Measurements from ENCODE around the gene FAM124A.

FAM124A gene

DNA sequence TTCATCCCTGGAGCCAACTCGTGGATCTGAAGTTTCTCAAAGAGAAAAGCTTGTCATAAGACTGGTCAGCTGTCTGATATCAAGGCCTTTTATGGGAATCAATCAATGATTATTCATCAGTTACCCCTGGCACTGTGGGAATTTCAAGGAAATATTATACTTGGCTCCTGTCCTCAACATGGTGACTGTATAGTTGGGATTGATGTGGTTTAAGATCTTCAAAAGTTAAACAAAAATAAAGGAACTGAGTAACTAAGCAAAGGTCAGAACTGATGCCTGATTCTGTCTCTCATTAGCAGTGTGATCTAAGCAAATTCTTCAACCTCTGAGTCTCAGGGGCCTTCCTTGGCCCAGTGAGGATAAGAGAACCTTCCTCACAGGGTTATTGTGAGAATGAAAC, 95.1 kb downstream of the FAM124A start:
- DNase-seq, result no peak

DNA sequence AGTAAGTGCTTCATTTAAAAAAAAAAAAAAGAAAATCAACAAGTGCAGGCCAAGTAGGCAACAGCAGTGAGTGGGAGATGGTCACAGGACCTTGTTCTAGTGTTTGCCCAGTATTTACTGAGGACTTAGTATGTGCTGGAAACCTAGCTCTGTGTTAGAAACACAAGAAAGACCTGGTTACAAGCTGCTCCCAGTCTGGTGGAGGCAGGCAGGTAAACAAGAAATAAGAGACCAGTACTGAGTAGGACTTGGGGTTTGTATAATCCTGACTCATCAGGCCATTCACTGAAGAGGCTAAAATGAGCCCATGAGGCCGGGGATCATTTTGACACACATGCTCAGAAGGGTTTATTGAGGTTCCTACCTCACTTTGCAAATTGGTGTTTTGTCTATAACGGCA, 95.8 kb downstream of the FAM124A start:
- DNase-seq, result no peak

DNA sequence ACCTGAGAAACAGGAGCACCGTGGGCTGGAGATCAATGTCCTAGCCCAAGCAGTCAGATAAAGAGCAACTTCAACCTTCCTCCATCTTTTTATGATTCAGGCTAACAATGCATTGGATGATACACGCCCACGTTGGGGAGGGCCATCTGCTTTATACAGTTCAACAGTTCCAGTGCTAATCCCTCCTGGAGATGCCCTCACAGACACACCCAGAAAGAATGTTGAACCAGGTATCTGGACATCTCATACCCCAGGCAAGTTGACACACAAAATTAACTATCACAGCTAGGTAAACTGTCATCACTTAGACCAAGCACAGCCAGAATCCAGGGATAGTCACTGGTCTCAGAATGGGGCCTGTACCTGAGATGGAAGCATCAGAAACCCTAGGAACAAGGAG, 96.7 kb downstream of the FAM124A start:
- no peak for DNase-seq

DNA sequence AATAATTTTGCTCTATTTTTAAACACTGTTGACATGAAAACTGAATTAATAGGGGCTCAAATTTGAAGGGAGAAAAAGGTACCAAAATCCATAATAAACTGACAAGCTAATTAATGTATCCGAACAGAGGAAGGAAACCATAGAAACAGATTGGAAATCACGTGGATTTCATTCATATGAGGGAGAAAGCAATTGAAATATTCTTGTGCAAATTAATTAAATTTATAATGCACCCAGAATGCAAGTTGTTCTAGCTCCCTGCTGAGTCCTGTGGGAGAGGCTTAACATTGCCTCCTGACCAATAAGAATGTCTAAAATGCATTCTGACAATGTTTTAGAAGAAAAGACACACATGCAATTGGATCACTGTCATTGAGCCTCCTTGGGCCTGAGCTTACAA, 99.6 kb downstream of the FAM124A start:
- no peak for DNase-seq

DNA sequence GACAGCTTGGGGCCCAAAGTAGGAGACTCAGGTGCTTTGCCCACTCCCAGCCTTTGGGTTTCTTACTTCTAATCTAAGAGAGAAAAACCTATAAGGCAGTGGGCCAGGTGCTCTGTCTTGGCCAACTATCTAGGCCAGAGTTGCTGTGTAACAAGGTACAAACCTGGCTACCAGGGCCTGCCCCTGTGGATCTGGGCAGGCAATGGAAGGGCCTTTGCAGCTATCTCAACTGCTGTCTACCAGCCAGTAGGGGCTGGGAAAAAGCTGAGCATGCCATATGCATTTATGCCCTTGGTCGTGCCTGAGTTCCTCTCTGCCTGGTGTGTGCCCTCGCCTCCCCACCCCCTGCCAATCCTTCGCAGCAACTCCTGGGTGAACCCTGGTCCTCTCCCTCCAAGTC, 100.6 kb downstream of the FAM124A start:
- no peak for DNase-seq

DNA sequence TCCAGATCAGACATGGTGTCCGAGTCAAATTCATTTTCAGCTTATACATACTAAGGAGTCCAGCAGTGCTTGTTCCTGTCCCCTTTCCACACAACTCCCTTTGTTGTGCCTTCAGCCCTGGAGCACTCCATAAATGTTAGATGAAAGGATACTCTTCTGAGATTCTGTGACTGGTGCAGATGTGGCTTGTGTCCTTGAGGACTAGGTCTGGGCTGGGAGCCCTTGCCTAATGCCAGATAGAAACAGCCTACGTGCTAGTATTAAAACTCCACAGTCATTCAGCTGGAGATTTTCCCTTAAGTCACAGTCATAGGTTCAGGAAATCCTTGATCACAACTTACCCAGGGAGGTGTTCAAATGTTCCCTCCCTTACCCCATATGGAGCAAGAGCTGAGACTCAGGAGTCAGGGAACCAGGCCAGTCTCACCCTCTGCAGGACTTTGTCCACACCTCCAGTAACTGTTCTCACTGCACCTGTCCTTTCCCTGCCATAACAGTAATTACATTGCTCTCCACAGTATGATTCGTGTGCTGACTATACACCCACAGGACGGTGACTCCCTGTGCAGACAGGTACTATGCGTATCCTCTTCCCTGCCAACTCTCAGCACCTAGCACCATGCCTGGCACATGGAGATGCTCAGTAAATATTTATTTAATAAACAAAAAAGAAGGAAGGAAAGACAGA, 101.8 kb downstream of the FAM124A start:
- DNase-seq, result no peak

DNA sequence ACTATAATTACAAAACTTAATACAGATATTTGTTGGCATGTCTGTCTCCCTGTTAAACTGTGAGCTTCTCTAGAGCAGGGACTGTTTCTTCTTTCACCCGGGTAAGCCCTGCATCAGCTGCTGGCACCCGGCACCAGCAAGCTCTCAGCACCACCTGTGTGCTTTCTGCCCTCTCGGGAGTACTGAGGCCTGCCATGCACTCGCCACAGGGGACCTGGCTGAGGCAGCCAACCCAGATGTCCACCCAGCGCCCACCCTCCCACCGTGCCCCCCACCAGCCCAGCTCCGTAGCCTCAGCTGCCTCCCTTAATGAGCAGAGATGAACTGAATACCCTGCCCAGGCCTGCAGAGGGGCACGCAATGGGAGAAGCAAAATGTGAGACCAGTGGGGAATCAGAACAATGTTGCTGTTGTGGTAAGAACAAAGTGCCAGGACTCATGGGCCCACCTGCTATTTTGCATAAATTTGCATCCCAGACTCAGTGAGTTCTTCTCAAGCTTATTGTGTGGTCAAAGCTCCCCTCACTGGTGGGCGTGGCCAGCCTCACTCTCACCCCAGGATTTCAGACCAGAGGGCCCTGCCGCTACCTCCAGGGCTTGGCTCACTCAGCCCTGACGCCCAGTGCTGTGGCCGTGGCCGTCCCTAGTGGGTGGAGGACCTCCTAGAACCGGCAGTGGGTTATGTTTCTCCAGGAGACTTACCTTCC, 102.7 kb downstream of the FAM124A start:
- no peak for DNase-seq

DNA sequence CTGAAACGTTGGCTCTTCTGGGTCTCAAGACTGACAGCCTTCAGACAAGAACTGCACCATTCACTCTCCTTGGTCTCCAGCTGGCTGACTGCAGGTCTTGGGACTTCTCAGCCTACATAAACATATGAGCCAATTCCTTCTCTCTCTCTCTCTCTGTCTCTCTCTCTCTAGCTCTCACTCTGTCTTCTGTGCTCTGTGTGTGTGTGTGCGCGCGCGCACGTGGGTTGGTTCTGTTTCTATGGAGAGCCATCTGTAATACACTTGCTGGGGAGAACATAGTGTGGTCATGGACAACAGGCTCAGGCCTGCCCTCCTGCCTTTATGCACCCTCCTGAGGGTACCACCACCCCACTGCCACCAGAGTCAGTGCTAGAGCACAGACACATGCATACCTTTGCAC, 103.6 kb downstream of the FAM124A start:
- no peak for DNase-seq

DNA sequence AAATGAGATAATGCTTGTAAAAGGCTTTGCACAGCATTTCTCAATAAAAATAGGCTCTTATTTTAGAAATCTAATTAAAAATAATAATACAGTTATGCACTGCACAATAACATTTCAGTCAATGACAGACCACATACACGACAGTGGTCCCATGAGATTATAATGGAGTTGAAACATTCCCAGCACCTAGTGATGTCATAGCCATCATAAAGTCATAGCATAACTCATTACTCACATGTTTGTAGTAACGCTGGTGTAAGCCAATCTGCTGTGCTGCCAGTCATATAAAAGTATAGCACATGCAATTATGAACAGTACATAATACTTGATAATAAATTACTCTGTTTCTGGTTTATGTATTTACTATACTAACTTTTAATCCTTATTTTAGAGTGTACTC, 104.6 kb downstream of the FAM124A start:
- DNase-seq, result no peak

DNA sequence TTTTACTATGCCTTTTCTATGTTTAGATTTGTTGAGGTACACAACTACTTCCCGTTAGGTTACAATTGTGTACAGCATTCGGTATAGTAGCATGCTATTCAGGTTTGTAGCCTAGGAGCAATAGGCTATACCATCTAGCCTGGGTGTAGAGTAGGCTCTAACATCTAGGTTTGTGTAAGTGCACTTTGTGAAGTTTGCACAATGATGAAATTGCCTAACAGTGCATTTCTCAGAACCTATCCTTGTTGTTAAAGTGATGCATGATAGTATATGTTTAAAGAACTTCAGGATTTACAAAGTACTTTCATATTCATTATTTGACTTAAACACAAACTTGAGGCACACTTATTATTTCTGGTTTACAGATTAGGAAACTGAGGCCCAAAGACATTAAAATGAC, 105.8 kb downstream of the FAM124A start:
- DNase-seq, result no peak

DNA sequence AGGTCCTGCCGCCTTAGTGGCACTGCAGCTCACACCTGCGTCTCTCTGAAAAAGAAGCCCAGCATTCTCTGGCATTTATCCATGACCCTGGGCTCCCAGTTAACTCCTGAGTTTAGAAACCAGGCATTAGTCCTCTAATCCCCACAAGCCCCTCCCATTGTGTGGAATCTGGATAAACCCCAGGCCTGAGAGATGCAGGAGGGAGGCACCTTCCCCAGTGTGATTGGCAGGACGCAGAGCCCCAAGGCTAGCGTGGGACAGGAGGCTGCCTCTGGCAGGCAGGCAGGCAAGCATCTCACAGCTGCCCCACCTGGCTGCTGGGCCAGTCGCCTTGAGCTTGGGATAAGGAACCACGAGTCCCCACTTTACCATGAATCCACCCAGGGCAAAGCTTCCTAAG, 106.3 kb downstream of the FAM124A start:
- DNase-seq, result no peak

DNA sequence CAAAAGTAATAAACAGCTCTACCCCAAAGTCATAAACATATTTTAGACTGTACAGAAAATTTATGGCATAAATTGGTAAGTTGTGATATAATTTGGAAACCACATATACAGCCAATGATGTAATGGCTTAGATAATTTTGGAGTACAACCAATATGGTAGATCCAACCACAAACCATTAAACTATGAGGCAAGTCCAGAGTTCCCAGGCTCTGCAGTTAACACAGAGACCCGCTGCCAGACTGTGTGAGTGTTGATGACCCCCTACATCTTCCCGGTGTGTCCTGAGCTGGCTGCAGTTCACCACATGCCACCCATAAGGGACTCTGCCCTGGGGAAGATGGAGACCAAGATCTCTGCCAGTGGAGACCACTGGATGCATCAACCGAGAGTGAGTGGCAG, 107.4 kb downstream of the FAM124A start:
- DNase-seq, result no peak

DNA sequence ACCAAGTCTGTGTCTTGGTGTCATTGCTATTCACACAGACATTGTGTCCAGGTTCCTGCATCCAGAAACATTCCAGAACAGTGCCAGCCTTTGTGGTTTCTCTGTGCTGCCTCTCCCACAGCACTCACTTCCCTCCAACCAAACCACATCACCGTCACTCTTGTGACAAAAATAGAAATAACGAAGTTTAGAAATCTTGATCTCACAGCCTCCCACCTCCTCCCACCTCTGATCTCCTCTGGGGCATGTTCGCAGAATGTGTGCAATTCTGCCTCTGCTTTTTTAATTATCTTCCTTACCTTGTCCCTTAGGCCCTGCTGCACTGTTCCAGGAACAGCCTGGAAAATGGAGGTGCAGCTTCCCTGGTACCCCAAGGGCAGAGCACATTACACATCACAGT, 108.6 kb downstream of the FAM124A start:
- DNase-seq, result no peak

DNA sequence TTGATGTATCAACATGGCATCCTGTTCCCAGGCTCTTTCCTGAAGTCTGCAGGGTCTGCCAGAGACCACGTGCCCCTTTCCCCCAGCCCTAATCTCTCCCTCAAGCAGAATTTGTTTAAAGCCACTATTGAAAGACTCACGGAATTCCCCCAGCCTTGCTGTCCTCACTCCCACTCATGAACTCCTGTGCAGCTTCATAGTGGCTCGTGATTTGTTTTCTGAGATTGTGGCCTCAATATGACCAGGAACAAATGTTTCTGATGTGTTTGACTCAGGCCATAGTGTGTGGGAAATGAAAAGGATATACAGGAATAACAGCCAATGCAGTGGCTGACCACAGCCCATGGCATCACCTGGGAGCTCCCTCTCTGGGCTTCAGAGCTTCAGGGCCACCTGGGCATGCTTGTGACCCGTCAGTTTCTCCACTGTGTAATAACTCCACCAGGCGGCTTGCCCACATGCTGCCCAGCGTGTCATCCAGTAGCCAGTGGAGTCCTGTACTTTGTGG, 109.2 kb downstream of the FAM124A start:
- DNase-seq, result no peak

DNA sequence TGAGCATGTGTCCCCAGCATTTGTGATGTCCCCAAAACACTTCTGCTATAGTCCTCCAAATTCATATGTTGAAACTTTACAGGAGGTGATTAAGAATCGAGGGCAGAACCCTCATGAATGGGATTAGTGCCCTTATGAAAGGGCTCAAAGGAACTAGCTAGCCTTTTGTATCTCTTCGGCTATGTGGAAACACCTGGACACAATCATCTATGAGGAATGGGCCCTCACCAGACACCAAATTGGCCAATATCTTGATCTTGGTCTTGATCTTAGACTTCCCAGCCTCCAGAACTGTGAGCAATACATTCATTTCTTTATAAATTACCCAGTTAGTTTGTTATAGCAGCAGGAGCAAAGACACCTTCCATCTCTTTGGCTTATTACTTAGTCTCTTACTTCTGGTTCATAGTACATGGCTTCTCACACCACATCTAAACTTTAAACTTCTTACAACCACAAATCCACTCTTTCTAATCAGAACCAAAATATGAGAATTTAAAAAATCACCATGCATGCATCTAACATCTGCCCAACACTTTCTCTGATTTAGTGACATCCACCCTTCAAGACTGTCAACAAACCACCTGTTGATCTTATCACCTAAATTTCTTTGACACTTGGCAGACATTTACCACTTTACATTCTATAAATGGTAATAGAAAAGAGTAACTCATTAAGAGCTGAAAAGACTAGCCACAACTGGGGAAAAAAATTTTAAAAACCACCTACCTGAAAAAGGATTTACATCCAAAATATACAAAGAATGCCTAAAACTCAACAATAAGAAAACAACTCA, 110.6 kb downstream of the FAM124A start:
- DNase-seq, result no peak

DNA sequence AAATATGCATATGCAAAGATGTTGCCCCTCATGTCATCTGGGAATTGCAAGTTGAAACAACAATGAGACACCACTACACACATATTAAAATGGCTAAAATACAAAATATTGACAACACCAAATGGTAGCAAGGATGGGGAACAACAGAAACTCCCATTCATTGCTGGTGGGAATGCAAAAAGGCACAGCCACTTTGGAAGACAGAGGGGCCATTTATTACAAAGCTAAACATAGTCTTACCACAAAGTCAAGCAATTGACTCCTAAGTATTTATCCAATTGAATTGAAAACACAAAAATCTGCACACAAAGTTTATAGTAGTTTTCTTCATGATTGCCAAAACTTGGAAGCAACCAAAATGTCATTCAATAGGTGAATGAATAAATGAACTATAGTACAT, 111.2 kb downstream of the FAM124A start:
- DNase-seq, result no peak

DNA sequence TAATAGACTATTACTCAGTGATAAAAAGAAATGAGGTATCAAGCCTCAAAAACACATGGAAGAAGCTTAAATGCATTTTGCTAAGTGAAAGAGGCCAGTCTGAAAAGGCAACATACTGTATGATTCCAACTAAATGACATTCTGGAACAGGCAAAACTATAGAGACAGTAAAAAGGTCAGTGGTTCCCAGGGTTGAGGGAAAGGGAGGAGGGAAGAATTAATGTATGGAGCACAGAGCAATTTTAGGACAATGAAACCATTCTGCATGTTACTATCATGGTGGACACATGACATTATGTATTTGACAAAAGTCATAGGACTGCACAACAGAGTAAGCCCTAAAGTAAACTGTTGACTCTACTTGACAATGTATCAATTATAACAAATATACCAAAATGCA, 111.6 kb downstream of the FAM124A start:
- DNase-seq, result no peak
